Testis (tissue), 3 donors: Measurements from ENCODE around the gene SCT. TPM values are rescaled to one million over a fixed set of nuclear protein-coding genes. Genes with fewer than 3 reads are reported as not detected.
A peak's percentile ranks its signal among the peaks of the same experiment; 100 is the strongest.

Source experiments
- DNase-seq: peaks from one replicate; pipeline ENCODE4 v3.0.0-alpha.2; 2019
- H3K27ac ChIP-seq, 2 donors: fragments of 200-600 bp; sonication (generic); one replicate each; pipeline ENCODE4 v1.5.1; 2019
- H3K27me3 ChIP-seq: fragments of 200-600 bp; sonication (generic); one replicate; pipeline ENCODE4 v1.5.1; 2019
- H3K36me3 ChIP-seq: fragments of 200-600 bp; sonication (generic); one replicate; pipeline ENCODE4 v1.5.1; 2017; ENCODE audit warnings: low read depth; ENCODE audit errors: missing control alignments
- H3K4me1 ChIP-seq: fragments of 200-600 bp; sonication (generic); one replicate; pipeline ENCODE4 v1.5.1; 2019
- H3K4me3 ChIP-seq, 2 donors: fragments of 200-600 bp; sonication (generic); one replicate each; pipeline ENCODE4 v1.5.1; 2017 to 2019
- H3K9me3 ChIP-seq: fragments of 200-600 bp; sonication (generic); one replicate; pipeline ENCODE4 v1.5.1; 2017
- POLR2A ChIP-seq: fragments of 450-650 bp; IDR thresholded peaks from one replicate; pipeline ENCODE4 v1.6.1; 2017; ENCODE audit warnings: antibody characterized with exemption, mild to moderate bottlenecking, moderate library complexity
- WGBS, 2 donors: methylation state at CpG; one replicate each; pipeline ENCODE4 v1.1.5; 2018; 5-methylcytosine and 5-hydroxymethylcytosine counted together
- intact Hi-C: fragments of 100-400 bp; cut with DNase I; formaldehyde crosslinking; loops from one replicate; pipeline ENCODE4 v1.15.1; 2023; ENCODE audit warnings: low total_unique reads
- polyA plus RNA-seq: library from polyadenylated mRNA; stranded (reverse); fragments of 350-450 nt; fragmentation: Illumina TruSeq; extraction: RNeasy Lipid Tissue Mini Kit (QIAGEN cat#74804); gene quantifications from one replicate; pipeline ENCODE4 v1.2.3, GENCODE V29; 2014; ENCODE audit warnings: low read depth, low replicate concordance; ENCODE audit not compliant: insufficient read depth
- total RNA-seq, 2 donors: library from RNA; depleted of rRNA; stranded (reverse); fragments of >200 nt; gene quantifications; one replicate each; pipeline ENCODE4 v1.2.3, GENCODE V29; 2016
- TF ChIP-seq, protein P1 (sequence below), 3 experiments: fragments of 450-650 bp in 2 of 3; fragments of 200-600 bp in 1 of 3; sonication (generic) in 1 of 3; IDR thresholded peaks; one replicate each; pipeline ENCODE4 v1.5.1; 2016 to 2019; ENCODE audit warnings: antibody characterized with exemption in 3 of 3, mild to moderate bottlenecking in 2 of 3, moderate library complexity in 1 of 3

Gene SCT
- total and polyA plus RNA-seq, 3 donors from 2014 or later, result 1.5 to 9.3 (median 3.4) TPM

DNA sequence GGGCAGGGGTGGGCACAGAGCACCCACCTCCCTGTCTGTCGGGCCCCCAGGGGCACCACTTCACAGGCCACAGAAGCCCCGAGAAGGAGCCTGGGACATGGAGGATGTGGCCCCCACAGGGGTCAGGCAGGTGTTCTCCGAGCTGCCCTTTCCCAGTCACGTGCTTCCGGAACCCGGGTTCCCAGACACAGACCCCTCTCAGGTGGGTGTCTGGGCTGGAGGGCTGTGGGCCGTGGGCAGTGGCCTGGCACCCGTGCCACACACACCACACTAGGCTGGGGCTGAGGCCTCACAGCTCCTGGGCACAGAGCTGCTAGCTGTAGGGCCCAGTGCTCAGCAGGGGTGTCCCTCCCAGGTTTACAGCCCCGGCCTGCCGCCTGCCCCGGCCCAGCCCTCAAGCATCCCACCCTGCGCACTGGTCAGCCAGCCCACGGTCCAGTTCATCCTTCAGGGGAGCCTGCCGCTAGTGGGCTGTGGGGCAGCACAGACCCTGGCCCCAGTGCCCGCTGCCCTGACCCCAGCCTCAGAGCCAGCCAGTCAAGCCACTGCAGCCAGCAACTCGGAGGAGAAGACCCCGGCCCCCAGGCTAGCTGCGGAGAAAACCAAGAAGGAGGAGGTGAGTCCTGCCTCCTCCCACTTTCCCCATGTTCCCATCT is 16.7 kb downstream of the SCT start:
- DNase-seq, result no peak
- peaks cover 29% of the 10 kb centered on the region for H3K4me1 ChIP-seq
- H3K27me3 ChIP-seq, result no peaks in the 10 kb centered on the region
- intact Hi-C loops, result no loop called here
- WGBS, 2 donors, result 88 to 94% methylated on average over 6 to 18 of the region's 18 CpGs
- no peak overlapping the region for H3K27ac ChIP-seq
- H3K9me3 ChIP-seq, result no peaks in the 10 kb centered on the region
- H3K36me3 ChIP-seq, result no peaks in the 10 kb centered on the region
- no peak overlapping the region for H3K4me3 ChIP-seq
- TF ChIP-seq POLR2A, result no peak
- TF ChIP-seq, protein P1, sequence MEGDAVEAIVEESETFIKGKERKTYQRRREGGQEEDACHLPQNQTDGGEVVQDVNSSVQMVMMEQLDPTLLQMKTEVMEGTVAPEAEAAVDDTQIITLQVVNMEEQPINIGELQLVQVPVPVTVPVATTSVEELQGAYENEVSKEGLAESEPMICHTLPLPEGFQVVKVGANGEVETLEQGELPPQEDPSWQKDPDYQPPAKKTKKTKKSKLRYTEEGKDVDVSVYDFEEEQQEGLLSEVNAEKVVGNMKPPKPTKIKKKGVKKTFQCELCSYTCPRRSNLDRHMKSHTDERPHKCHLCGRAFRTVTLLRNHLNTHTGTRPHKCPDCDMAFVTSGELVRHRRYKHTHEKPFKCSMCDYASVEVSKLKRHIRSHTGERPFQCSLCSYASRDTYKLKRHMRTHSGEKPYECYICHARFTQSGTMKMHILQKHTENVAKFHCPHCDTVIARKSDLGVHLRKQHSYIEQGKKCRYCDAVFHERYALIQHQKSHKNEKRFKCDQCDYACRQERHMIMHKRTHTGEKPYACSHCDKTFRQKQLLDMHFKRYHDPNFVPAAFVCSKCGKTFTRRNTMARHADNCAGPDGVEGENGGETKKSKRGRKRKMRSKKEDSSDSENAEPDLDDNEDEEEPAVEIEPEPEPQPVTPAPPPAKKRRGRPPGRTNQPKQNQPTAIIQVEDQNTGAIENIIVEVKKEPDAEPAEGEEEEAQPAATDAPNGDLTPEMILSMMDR (IDR thresholded peaks at IDR 0.05), result no peak

DNA sequence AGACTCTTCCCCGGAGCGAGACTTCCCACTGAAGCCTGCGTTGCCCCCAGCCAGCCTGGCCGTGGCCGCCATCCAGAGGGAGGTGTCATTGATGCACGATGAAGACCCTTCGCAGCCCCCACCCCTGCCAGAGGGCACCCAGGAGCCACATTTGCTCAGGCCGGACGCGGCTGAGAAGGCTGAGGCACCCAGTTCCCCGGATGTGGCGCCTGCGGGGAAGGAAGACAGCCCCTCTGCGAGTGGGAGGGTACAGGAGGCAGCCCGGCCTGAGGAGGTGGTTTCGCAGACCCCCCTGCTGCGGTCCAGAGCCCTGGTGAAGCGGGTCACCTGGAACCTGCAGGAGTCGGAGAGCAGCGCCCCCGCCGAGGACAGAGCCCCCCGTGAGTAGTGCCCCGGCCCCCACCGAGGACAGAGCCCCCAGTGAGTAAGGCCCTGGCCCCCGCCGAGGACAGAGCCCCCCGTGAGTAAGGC is 17.6 kb downstream of the SCT start:
- no peak for DNase-seq
- Histone ChIP-seq H3K27me3 (no peaks in the 10 kb centered on the region), H3K27ac (peak overlapping the region in 1 of 2 donors; percentile 8), H3K4me1 (peaks cover 20% of the 10 kb centered on the region), H3K36me3 (no peaks in the 10 kb centered on the region), H3K4me3 (no peak overlapping the region), H3K9me3 (no peaks in the 10 kb centered on the region)
- TF ChIP-seq, protein P1 (IDR thresholded peaks at IDR 0.05), result no peak
- no peak for TF ChIP-seq POLR2A
- 93 to 95% methylated on average over 11 to 28 of the region's 28 CpGs for WGBS, 2 donors
- intact Hi-C loops, result no loop called here

DNA sequence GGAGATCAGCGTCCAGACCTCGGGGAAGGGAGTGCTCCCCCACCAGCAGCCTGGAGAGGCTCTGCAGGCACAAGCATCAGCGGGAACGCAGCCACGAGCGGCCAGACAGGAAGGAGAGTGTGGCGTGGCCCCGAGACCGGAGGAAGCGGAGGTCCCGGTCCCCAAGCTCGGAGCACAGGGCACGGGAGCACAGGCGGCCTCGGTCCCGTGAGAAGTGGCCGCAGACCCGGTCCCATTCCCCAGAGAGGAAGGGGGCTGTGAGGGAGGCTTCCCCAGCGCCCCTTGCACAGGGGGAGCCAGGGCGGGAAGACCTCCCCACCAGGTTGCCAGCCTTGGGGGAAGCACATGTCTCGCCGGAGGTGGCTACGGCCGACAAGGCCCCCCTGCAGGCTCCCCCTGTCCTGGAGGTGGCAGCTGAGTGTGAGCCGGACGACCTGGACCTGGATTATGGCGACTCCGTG is 18.2 kb downstream of the SCT start:
- DNase-seq, result peak; percentile 48
- H3K27ac ChIP-seq, result peak overlapping the region in 1 of 2 donors; percentile 8
- intact Hi-C loops, result no loop called here

DNA sequence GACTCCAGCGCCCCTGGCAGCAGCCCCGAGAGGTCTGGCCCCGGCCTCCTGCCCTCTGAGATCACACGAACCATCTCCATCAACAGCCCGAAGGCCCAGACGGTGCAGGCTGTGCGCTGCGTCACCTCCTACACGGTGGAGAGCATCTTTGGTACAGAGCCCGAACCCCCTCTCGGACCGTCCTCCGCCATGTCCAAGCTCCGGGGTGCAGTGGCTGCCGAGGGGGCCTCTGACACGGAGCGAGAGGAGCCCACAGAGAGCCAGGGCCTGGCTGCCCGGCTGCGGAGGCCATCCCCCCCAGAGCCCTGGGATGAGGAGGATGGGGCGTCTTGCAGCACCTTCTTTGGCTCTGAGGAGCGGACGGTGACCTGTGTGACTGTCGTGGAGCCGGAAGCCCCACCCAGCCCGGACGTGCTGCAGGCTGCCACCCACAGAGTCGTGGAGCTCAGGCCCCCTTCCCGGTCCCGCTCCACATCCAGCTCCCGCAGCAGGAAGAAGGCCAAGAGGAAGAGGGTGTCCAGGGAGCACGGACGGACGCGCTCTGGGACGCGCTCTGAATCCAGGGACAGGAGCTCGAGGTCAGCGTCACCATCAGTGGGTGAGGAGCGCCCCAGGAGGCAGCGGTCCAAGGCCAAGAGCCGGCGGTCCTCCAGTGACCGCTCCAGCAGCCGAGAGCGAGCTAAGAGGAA is 18.9 kb downstream of the SCT start:
- no peaks in the 10 kb centered on the region for H3K27me3 ChIP-seq
- H3K4me3 ChIP-seq, result no peak overlapping the region
- 74 to 75% methylated on average over 17 to 45 of the region's 45 CpGs for WGBS, 2 donors
- no peaks in the 10 kb centered on the region for H3K36me3 ChIP-seq
- DNase-seq, result no peak
- H3K27ac ChIP-seq, result peak overlapping the region in 1 of 2 donors; percentile 8
- TF ChIP-seq, protein P1 (IDR thresholded peaks at IDR 0.05), result no peak
- no peak for TF ChIP-seq POLR2A
- peaks cover 15% of the 10 kb centered on the region for H3K4me1 ChIP-seq
- no peaks in the 10 kb centered on the region for H3K9me3 ChIP-seq
- intact Hi-C loops, result no loop called here

More for the DNA sequence above, 18.2 kb downstream of the SCT start:
- H3K4me1 ChIP-seq, result peaks cover 15% of the 10 kb centered on the region
- H3K9me3 ChIP-seq, result no peaks in the 10 kb centered on the region
- no peak for TF ChIP-seq POLR2A
- TF ChIP-seq, protein P1 (IDR thresholded peaks at IDR 0.05), result no peak
- 47 to 77% methylated on average over 16 to 28 of the region's 28 CpGs for WGBS, 2 donors
- H3K4me3 ChIP-seq, result no peak overlapping the region
- no peaks in the 10 kb centered on the region for H3K36me3 ChIP-seq
- H3K27me3 ChIP-seq, result no peaks in the 10 kb centered on the region
